Liver (tissue), 9 donors: Measurements from ENCODE around the gene AVEN. TPM values are rescaled to one million over a fixed set of nuclear protein-coding genes. Genes with fewer than 3 reads are reported as not detected.

Experiments
- DNase-seq: peaks from one replicate; pipeline ENCODE4 v3.0.0-alpha.2; 2017; ENCODE audit warnings: low spot score
- H3K27ac ChIP-seq, 2 donors: one replicate each; pipeline ENCODE4 v1.7.0; 2013; ENCODE audit warnings: inconsistent platforms in 2 of 2, low read length in 2 of 2, control low read depth in 1 of 2, low read depth in 1 of 2, mild to moderate bottlenecking in 1 of 2
- H3K27me3 ChIP-seq, 4 donors: one replicate each; pipeline versions ENCODE4 v1.6.1 to v1.7.0; 2013; ENCODE audit warnings: low read length in 3 of 4, inconsistent platforms in 1 of 4, mild to moderate bottlenecking in 1 of 4, moderate library complexity in 1 of 4; ENCODE audit not compliant: control insufficient read depth in 4 of 4, insufficient read depth in 4 of 4
- H3K36me3 ChIP-seq, 4 donors: one replicate each; pipeline versions ENCODE4 v1.6.1 to v1.7.0; 2013; ENCODE audit warnings: low read length in 3 of 4, mild to moderate bottlenecking in 3 of 4, low read depth in 1 of 4, moderate library complexity in 1 of 4; ENCODE audit not compliant: control insufficient read depth in 4 of 4, insufficient read depth in 3 of 4
- H3K4me1 ChIP-seq, 4 donors: one replicate each; pipeline versions ENCODE4 v1.6.1 to v1.7.0; 2013; ENCODE audit warnings: low read length in 3 of 4, mild to moderate bottlenecking in 3 of 4, moderate library complexity in 1 of 4; ENCODE audit not compliant: control insufficient read depth in 4 of 4, insufficient read depth in 4 of 4
- H3K4me3 ChIP-seq, 3 donors: one replicate each; pipeline versions ENCODE4 v1.6.1 to v1.7.0; 2013; ENCODE audit warnings: low read length in 3 of 3, control low read depth in 1 of 3, low read depth in 1 of 3, mild to moderate bottlenecking in 1 of 3
- H3K9ac ChIP-seq, 2 donors: one replicate each; pipeline ENCODE4 v1.7.0; 2013; ENCODE audit warnings: low read length in 2 of 2, mild to moderate bottlenecking in 2 of 2, moderate library complexity in 2 of 2, control low read depth in 1 of 2, low read depth in 1 of 2
- H3K9me3 ChIP-seq, 4 donors: one replicate each; pipeline versions ENCODE4 v1.6.1 to v1.7.0; 2013; ENCODE audit warnings: low read length in 3 of 4; ENCODE audit not compliant: control insufficient read depth in 4 of 4
- CTCF ChIP-seq: fragments of 150-350 bp; IDR thresholded peaks from 2 replicates; pipeline ENCODE4 v1.5.1; 2017; ENCODE audit warnings: improper control_type of control experiment, low read depth, low read length; ENCODE audit not compliant: missing input control
- EGR1 ChIP-seq, 2 donors: IDR thresholded peaks; 2 replicates each; pipeline ENCODE4 v1.6.1; 2016 to 2018; ENCODE audit warnings: antibody characterized with exemption in 2 of 2, low read depth in 2 of 2
- FOXA1 ChIP-seq: IDR thresholded peaks from 2 replicates; pipeline ENCODE4 v1.6.1; 2016; ENCODE audit warnings: antibody characterized with exemption
- FOXA2 ChIP-seq: IDR thresholded peaks from 2 replicates; pipeline ENCODE4 v1.6.1; 2016; ENCODE audit warnings: antibody characterized with exemption
- HNF4A ChIP-seq, 2 donors: conservative IDR thresholded peaks; 2 replicates each; pipeline ENCODE4 v1.6.1; 2016; ENCODE audit warnings: antibody characterized with exemption in 2 of 2, mild to moderate bottlenecking in 2 of 2
- HNF4G ChIP-seq: IDR thresholded peaks from 2 replicates; pipeline ENCODE4 v1.6.1; 2016; ENCODE audit warnings: antibody characterized with exemption
- JUND ChIP-seq, 2 donors: IDR thresholded peaks; 2 replicates each; pipeline ENCODE4 v1.6.1; 2016; ENCODE audit warnings: antibody characterized with exemption in 2 of 2
- NR2F2 ChIP-seq: IDR thresholded peaks from 2 replicates; pipeline ENCODE4 v1.6.1; 2016; ENCODE audit warnings: antibody characterized with exemption
- RAD21 ChIP-seq, 2 donors: IDR thresholded peaks; 2 replicates each; pipeline ENCODE4 v1.6.1; 2016; ENCODE audit warnings: antibody characterized with exemption in 2 of 2, mild to moderate bottlenecking in 2 of 2
- REST ChIP-seq: IDR thresholded peaks from 2 replicates; pipeline ENCODE4 v1.6.1; 2016; ENCODE audit warnings: antibody characterized with exemption, mild to moderate bottlenecking
- RXRA ChIP-seq, 2 donors: IDR thresholded peaks; 2 replicates each; pipeline ENCODE4 v1.6.1; 2017 to 2018; ENCODE audit warnings: antibody characterized with exemption in 2 of 2, mild to moderate bottlenecking in 1 of 2
- SP1 ChIP-seq: IDR thresholded peaks from 2 replicates; pipeline ENCODE4 v1.6.1; 2018; ENCODE audit warnings: antibody characterized with exemption, mild to moderate bottlenecking
- TAF1 ChIP-seq: conservative IDR thresholded peaks from 2 replicates; pipeline ENCODE4 v1.6.1; 2016; ENCODE audit warnings: antibody characterized with exemption, mild to moderate bottlenecking
- YY1 ChIP-seq: IDR thresholded peaks from 2 replicates; pipeline ENCODE4 v1.6.1; 2016; ENCODE audit warnings: antibody characterized with exemption, mild to moderate bottlenecking
- ZBTB33 ChIP-seq: IDR thresholded peaks from 2 replicates; pipeline ENCODE4 v1.6.1; 2016; ENCODE audit warnings: antibody characterized with exemption
- WGBS: extraction: QIAGEN DNeasy Blood & Tissue Kit; methylation state at CpG from one replicate; pipeline ENCODE4 v1.1.7; 2013; 5-methylcytosine and 5-hydroxymethylcytosine counted together
- polyA plus RNA-seq, 2 donors: library from polyadenylated mRNA; stranded (reverse) in 1 of 2; unstranded in 1 of 2; fragments of 200-250 nt in 1 of 2; fragments of >200 nt in 1 of 2; fragmentation: Nextera tagmentation in 1 of 2; extraction: Ambion mirVana in 1 of 2; gene quantifications; one replicate each; pipeline versions ENCODE4 v1.2.1 to v1.2.3, GENCODE V29; 2013 to 2015
- total RNA-seq, 2 donors: library from RNA; depleted of rRNA; stranded (reverse); fragments of >200 nt; gene quantifications; one replicate each; pipeline ENCODE4 v1.2.3, GENCODE V29; 2014
- donor health status: healthy.
- donor health status: healthy.
- donor health status: healthy.
- donor health status: healthy.
- donor health status: healthy.

Gene AVEN
- total and polyA plus RNA-seq, 4 donors, result 5.3 to 12.4 (median 7.0) TPM

GRCh38 chr15:34012461-34013028, 26.5 kb downstream of the AVEN start:
- TF ChIP-seq CTCF, result no peak
- Histone ChIP-seq H3K27ac (no peak overlapping the region), H3K9ac (peak overlapping the region in 1 of 2 donors; percentile 2), H3K4me3 (no peak overlapping the region), H3K9me3 (no peaks in the 10 kb centered on the region), H3K27me3 (no peaks in the 10 kb centered on the region), H3K4me1 (peaks cover 0 to 2% (median 0%) of the 10 kb centered on the region in 4 donors), H3K36me3 (no peaks in the 10 kb centered on the region)
- 77% methylated on average over 4 of the region's 4 CpGs for WGBS
- DNase-seq, result no peak

- DNase-seq, result no peak
- Histone ChIP-seq H3K4me1 (peaks cover 0 to 2% (median 0%) of the 10 kb centered on the region in 4 donors), H3K36me3 (no peaks in the 10 kb centered on the region), H3K27me3 (no peaks in the 10 kb centered on the region), H3K9ac (no peak overlapping the region), H3K27ac (no peak overlapping the region), H3K9me3 (no peaks in the 10 kb centered on the region), H3K4me3 (no peak overlapping the region)
- TF ChIP-seq REST (no peak), HNF4A (conservative IDR thresholded peaks at IDR 0.05) (no peak)
- 89% methylated on average over 2 of the region's 2 CpGs for WGBS
Observed at GRCh38 chr15:34011481-34011880, 27.5 kb downstream of the AVEN start.

DNA sequence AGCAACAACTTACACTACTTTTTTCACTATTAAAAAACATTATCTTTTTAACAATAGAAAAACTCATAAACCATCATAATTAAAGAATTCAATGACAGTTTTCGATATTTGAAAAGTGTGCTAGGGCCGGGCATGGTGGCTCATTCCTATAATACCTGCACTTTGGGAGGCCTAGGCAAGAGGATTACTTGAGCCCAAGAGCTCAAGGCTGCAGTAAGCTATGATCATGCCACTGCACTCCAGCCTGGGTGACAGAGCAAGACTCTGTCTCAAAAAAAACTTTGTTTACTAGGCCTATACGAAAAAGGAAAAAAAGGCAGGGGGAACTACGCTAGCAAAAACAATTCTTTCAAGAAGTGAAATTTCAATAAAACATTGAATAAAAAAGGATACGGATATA, 28.1 kb downstream of the AVEN start:
- DNase-seq, result no peak
- H3K9ac ChIP-seq, result no peak overlapping the region
- no peak overlapping the region for H3K27ac ChIP-seq
- H3K36me3 ChIP-seq, result no peaks in the 10 kb centered on the region
- H3K4me3 ChIP-seq, result no peak overlapping the region
- 96% methylated on average over 5 of the region's 5 CpGs for WGBS
- no peaks in the 10 kb centered on the region for H3K9me3 ChIP-seq
- H3K4me1 ChIP-seq, result peaks cover 0 to 2% (median 0%) of the 10 kb centered on the region in 4 donors
- H3K27me3 ChIP-seq, result no peaks in the 10 kb centered on the region
- TF ChIP-seq SP1 (no peak), TAF1 (no peak), YY1 (no peak), RXRA (IDR thresholded peaks at IDR 0.05) (no peak), FOXA2 (no peak), ZBTB33 (no peak), RAD21 (IDR thresholded peaks at IDR 0.05) (no peak), HNF4A (conservative IDR thresholded peaks at IDR 0.05) (no peak), EGR1 (IDR thresholded peaks at IDR 0.05; ENCODE audit: low read depth in 2 of 2) (no peak), FOXA1 (no peak), HNF4G (no peak), NR2F2 (no peak), REST (no peak), JUND (IDR thresholded peaks at IDR 0.05) (no peak)
